Retinal pigment epithelial cell (primary cell): Measurements from ENCODE around the gene RELL1.

Experiments
- DNase-seq: peaks from one replicate; pipeline ENCODE4 v3.0.0-alpha.2; 2010; ENCODE audit warnings: low read depth
- H3K4me3 ChIP-seq: 2 replicates; pipeline ENCODE4 v1.5.1; 2011; ENCODE audit warnings: mild to moderate bottlenecking, low read length, control low read depth, moderate library complexity
- CTCF ChIP-seq: conservative IDR thresholded peaks from 2 replicates; pipeline ENCODE4 v1.5.1; 2011; ENCODE audit warnings: low read depth, low read length, control low read depth, inconsistent platforms

Gene RELL1

GRCh38 chr4:37568489-37568888 lies 117.7 kb downstream of the RELL1 start:
- no peak overlapping the region for H3K4me3 ChIP-seq
- TF ChIP-seq CTCF = no peak
- DNase-seq = no peak

GRCh38 chr4:37567836-37568235 lies 118.3 kb downstream of the RELL1 start:
- no peak overlapping the region for H3K4me3 ChIP-seq
- DNase-seq = no peak
- TF ChIP-seq CTCF = no peak

GRCh38 chr4:37562592-37562991 lies 123.6 kb downstream of the RELL1 start:
- no peak for TF ChIP-seq CTCF
- no peak overlapping the region for H3K4me3 ChIP-seq
- no peak for DNase-seq

- no peak for TF ChIP-seq CTCF
- peak; percentile 86 for DNase-seq
- no peak overlapping the region for H3K4me3 ChIP-seq
Observed at GRCh38 chr4:37561803-37562207, 124.4 kb downstream of the RELL1 start.

GRCh38 chr4:37561196-37561802 lies 124.9 kb downstream of the RELL1 start:
- H3K4me3 ChIP-seq = no peak overlapping the region
- peak; percentile 25 for DNase-seq
- TF ChIP-seq CTCF = no peak
